ENCODE measurements around the gene RASAL2.

Gene RASAL2

DNA sequence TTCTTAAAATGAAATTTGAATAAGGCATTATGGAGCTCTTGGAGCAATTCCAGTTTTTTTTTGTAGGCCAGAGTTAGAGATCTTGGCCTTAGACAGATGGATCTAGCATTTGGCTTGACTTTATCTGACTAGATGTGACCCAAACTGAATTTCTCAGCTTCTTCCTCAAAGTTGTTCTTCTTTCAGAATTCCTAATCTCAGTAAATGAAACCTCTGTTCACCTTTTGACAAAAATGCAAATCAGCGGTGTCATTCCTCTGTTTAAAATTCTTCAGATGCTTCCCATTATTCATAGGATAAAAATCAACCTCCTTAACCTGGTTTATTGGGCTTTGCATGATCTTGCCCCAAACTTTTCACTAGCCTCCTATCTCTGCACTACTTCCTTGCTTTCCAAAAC, 177.6 kb downstream of the RASAL2 start:
- no peak for DNase-seq (ENCODE audit: low read depth in 2 of 2)
- H3K4me3 ChIP-seq (replicated peaks in 1 of 2; ENCODE audit: low read depth in 2 of 2, low read length in 2 of 2) = no peak overlapping the region
- TF ChIP-seq, protein P1, sequence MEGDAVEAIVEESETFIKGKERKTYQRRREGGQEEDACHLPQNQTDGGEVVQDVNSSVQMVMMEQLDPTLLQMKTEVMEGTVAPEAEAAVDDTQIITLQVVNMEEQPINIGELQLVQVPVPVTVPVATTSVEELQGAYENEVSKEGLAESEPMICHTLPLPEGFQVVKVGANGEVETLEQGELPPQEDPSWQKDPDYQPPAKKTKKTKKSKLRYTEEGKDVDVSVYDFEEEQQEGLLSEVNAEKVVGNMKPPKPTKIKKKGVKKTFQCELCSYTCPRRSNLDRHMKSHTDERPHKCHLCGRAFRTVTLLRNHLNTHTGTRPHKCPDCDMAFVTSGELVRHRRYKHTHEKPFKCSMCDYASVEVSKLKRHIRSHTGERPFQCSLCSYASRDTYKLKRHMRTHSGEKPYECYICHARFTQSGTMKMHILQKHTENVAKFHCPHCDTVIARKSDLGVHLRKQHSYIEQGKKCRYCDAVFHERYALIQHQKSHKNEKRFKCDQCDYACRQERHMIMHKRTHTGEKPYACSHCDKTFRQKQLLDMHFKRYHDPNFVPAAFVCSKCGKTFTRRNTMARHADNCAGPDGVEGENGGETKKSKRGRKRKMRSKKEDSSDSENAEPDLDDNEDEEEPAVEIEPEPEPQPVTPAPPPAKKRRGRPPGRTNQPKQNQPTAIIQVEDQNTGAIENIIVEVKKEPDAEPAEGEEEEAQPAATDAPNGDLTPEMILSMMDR (IDR thresholded peaks at IDR 0.05; ENCODE audit: low read depth, low read length) = no peak

DNA sequence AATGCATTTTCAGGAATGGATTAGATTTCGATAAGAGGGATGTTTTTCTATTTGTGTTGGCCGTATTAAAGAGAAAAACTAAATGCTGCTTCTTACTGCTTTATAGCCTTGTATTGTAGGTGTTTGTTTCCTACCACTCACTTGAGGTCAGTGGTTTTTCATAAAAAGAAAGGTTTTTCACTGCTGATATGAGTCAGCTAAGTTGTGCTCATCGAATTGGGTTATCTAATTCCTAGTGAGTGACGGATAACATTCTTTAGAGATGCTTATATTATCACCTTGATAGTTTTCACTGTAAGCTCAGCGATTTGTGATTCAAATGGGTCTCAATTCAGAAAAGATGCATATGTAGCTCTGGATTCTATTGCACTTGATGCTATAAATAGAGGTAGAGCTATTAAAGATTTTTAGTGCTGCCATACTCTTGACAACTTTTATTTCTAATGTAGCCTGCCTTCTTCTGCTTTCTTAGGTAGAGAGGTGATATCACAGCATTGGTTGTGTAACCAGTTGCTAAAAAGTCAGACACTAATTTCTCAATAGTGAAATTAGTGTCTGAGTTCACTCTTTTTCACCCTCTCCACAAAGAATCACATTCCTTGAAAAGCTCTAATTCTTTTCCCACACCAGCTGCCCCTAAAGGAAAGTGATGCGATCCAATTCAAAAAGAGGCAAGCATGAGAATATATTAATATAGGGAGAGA, 180.0 kb downstream of the RASAL2 start:
- DNase-seq (ENCODE audit: low read depth in 2 of 2) = peak in 1 of 2 donors; percentile 51
- TF ChIP-seq, protein P1 (IDR thresholded peaks at IDR 0.05; ENCODE audit: low read depth, low read length) = no peak
- H3K4me3 ChIP-seq (replicated peaks in 1 of 2; ENCODE audit: low read depth in 2 of 2, low read length in 2 of 2) = no peak overlapping the region

DNA sequence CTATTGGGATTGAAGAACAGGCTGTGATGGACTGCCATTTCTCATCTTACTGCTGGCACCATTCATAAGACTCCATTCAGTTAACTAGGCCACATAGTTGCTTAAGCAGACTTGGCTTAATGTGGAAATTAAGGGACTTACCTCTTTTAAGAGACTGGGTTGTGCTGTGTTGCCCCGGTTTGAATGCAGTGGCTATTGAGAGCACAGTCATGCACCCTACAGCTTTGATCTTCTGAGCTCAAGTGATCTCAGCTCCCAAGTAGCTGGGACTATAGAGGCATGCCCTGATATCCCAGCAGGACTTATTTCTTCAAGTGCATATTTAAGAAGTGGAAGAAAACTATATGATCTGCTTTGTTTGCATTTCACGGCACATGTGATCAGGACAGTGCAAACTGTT, 181.1 kb downstream of the RASAL2 start:
- H3K4me3 ChIP-seq (replicated peaks in 1 of 2; ENCODE audit: low read depth in 2 of 2, low read length in 2 of 2) = no peak overlapping the region
- DNase-seq (ENCODE audit: low read depth in 2 of 2) = peak in 1 of 2 donors; percentile 26
- TF ChIP-seq, protein P1 (IDR thresholded peaks at IDR 0.05; ENCODE audit: low read depth, low read length) = no peak

DNA sequence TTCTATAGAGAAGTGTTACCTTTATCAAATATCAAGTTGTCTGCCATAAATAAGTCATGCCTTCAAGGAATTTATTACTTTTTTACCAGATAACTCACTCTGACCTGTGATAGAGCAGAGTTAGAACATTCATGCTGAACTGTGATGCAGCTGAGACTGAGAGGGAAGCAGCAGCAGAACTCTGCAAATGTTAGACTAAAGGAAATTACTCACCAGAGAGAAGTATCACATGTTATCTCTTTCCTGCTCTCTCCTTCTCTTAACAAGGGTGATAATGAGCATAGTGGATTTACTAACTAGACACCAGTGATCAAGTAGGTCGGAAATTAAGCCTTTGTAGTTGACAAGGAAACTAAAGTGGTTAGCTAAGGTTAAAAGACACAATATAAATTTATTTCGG, 181.6 kb downstream of the RASAL2 start:
- peak; percentile 32 to 38 for DNase-seq (ENCODE audit: low read depth in 2 of 2)
- TF ChIP-seq, protein P1 (IDR thresholded peaks at IDR 0.05; ENCODE audit: low read depth, low read length) = no peak
- H3K4me3 ChIP-seq (replicated peaks in 1 of 2; ENCODE audit: low read depth in 2 of 2, low read length in 2 of 2) = no peak overlapping the region

DNA sequence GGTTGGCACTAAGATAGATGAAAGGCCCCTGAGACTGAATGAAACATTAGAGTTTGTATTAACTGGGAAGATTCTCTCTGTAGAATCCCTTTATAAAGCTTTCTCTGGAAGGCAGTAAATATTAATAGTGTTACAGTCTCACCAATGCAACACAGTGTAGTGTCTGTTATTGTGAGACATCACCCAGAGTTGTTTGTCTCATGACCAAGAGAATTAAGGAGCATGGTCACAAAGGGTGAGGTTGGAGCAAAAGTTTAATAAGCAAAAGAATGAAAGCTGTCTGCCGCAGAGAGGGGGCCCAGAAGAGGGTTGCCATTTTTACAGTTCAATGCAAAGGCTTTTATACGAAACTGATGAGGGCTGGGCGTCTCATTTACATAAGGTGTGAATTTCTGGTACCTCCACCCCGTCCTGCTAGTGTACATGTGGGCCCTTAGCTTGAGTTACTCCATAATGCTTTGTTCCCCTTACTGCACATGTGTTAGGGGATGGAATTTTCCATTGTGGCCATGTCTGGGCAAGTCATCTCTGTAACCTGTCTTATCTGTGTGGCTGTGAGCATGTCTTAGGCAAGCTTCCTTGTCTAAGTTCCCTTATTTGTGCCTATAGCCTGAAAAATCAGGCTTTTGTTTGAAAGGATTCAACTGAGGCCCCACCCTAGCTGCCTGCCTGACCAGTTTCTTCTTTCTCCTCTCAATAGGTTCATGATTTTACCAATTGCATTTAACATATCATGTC, 184.1 kb downstream of the RASAL2 start:
- TF ChIP-seq, protein P1 (IDR thresholded peaks at IDR 0.05; ENCODE audit: low read depth, low read length) = no peak
- no peak overlapping the region for H3K4me3 ChIP-seq (replicated peaks in 1 of 2; ENCODE audit: low read depth in 2 of 2, low read length in 2 of 2)
- no peak for DNase-seq (ENCODE audit: low read depth in 2 of 2)

DNA sequence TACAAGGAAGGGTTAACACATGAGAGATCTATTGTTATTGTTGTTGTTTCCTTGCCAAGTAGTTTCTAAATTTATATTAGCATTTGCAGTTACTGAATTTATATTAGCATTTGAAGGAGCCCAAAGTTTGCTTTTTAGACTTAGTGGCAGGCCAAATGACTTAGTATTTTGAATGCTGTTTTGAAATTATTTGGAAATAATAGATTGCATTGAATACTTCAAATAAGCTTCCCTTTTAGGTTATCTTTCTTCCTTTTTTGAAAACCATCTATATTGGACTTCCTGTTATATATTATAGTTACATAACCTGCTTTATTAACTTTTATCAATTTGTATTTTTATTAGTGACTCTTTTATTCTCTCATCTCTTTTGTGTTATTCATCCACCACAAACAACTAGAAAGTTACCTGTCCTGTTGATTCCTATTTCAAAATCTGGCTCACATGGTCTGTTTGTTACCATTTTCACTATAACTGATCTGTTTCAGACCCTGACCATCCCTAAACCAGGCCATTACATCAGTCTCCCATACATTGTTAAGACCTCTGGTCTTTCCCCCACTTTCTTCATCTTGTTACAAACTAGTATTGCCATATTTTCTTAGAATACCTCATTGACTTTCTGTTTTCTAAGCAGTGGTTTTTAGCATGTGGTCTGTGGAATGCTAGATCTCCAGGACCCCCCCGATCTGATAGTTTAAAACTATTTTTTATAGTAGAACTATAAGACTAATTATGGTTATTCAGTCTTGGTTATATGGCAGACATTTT, 185.2 kb downstream of the RASAL2 start:
- DNase-seq (ENCODE audit: low read depth in 2 of 2) = no peak
- TF ChIP-seq, protein P1 (IDR thresholded peaks at IDR 0.05; ENCODE audit: low read depth, low read length) = no peak
- no peak overlapping the region for H3K4me3 ChIP-seq (replicated peaks in 1 of 2; ENCODE audit: low read depth in 2 of 2, low read length in 2 of 2)
